Measurements from ENCODE around the gene AKNAD1. TPM values are rescaled to one million over a fixed set of nuclear protein-coding genes. Genes with fewer than 3 reads are reported as not detected.

Gene AKNAD1
- total RNA-seq, 1 experiment from 2014 or later: not detected

GRCh38 chr1:108767708-108768107, 89.2 kb downstream of the AKNAD1 start:
- Histone ChIP-seq H3K27me3 (replicated peaks; ENCODE audit: control insufficient read depth, insufficient read depth, low read length) (no peaks in the 10 kb centered on the region), H3K9me3 (no peaks in the 10 kb centered on the region), H3K36me3 (ENCODE audit: control insufficient read depth, insufficient read depth, low read length) (no peaks in the 10 kb centered on the region), H3K4me1 (no peaks in the 10 kb centered on the region), H3K4me3 (ENCODE audit: low read depth, low read length) (no peak overlapping the region)
- Mint-ChIP-seq H3K4me3 (ENCODE audit: unreplicated experiment) (no peak overlapping the region), H3K27ac (ENCODE audit: unreplicated experiment) (no peak overlapping the region), H3K27me3 (ENCODE audit: insufficient read depth, unreplicated experiment) (no peaks in the 10 kb centered on the region), H3K4me1 (ENCODE audit: low read depth, unreplicated experiment) (no peaks in the 10 kb centered on the region), H3K9me3 (ENCODE audit: unreplicated experiment) (no peaks in the 10 kb centered on the region), H3K36me3 (ENCODE audit: insufficient read depth, unreplicated experiment) (peaks cover 13% of the 10 kb centered on the region)
- CTCF ChIA-PET: no interaction called here
- POLR2A ChIA-PET: no interaction called here
- no peak for TF ChIP-seq CTCF (IDR thresholded peaks at IDR 0.05; ENCODE audit: insufficient read depth in 1 of 2, low read depth in 1 of 2, low read length in 1 of 2, severe bottlenecking in 1 of 2, unreplicated experiment in 1 of 2)
- DNase-seq: no peak
- no TSS peak for BruUV-seq (replicated peaks)
- intact Hi-C loops (cut with micrococcal nuclease; ENCODE audit: unreplicated experiment): no loop called here

- POLR2A ChIA-PET: no interaction called here
- no peak overlapping the region for H3K4me3 Mint-ChIP-seq (ENCODE audit: unreplicated experiment)
- H3K9me3 ChIP-seq: no peaks in the 10 kb centered on the region
- H3K4me3 ChIP-seq (ENCODE audit: low read depth, low read length): no peak overlapping the region
- H3K27ac Mint-ChIP-seq (ENCODE audit: unreplicated experiment): no peak overlapping the region
- no peaks in the 10 kb centered on the region for H3K27me3 ChIP-seq (replicated peaks; ENCODE audit: control insufficient read depth, insufficient read depth, low read length)
- DNase-seq: no peak
- H3K36me3 ChIP-seq (ENCODE audit: control insufficient read depth, insufficient read depth, low read length): no peaks in the 10 kb centered on the region
- TF ChIP-seq CTCF (IDR thresholded peaks at IDR 0.05; ENCODE audit: insufficient read depth in 1 of 2, low read depth in 1 of 2, low read length in 1 of 2, severe bottlenecking in 1 of 2, unreplicated experiment in 1 of 2): no peak
- H3K4me1 Mint-ChIP-seq (ENCODE audit: low read depth, unreplicated experiment): no peaks in the 10 kb centered on the region
- H3K4me1 ChIP-seq: no peaks in the 10 kb centered on the region
- H3K9me3 Mint-ChIP-seq (ENCODE audit: unreplicated experiment): no peaks in the 10 kb centered on the region
- peaks cover 13% of the 10 kb centered on the region for H3K36me3 Mint-ChIP-seq (ENCODE audit: insufficient read depth, unreplicated experiment)
- no peaks in the 10 kb centered on the region for H3K27me3 Mint-ChIP-seq (ENCODE audit: insufficient read depth, unreplicated experiment)
- CTCF ChIA-PET: no interaction called here
- intact Hi-C loops (cut with micrococcal nuclease; ENCODE audit: unreplicated experiment): no loop called here
- BruUV-seq (replicated peaks): no TSS peak
These were observed 89.8 kb downstream of the AKNAD1 start for GRCh38 chr1:108767115-108767514.

Other genes with a start within 250 kb of the AKNAD1 start
- gene HENMT1, start 196.0 kb downstream of the AKNAD1 start, total RNA-seq (2022): 18.7 and 21.0 TPM in 2 replicates
- gene PRPF38B, start 164.8 kb downstream of the AKNAD1 start, total RNA-seq (2022): 37.7 and 37.8 TPM in 2 replicates
- gene FNDC7, start 144.2 kb downstream of the AKNAD1 start, total RNA-seq (2022): 0.16 TPM in 1 of 2 replicates, not detected in the other
- 24.1 and 34.3 TPM in 2 replicates for gene STXBP3, start 110.4 kb downstream of the AKNAD1 start, total RNA-seq (2022)
- gene GPSM2, start 19.9 kb upstream of the AKNAD1 start, total RNA-seq (2022): 20.4 and 20.5 TPM in 2 replicates
- 20.1 and 23.1 TPM in 2 replicates for gene CLCC1, start 106.4 kb upstream of the AKNAD1 start, total RNA-seq (2022)
- 3.6 and 3.7 TPM in 2 replicates for gene WDR47, start 185.0 kb upstream of the AKNAD1 start, total RNA-seq (2022)
- 21.9 and 25.1 TPM in 2 replicates for gene TAF13, start 218.9 kb upstream of the AKNAD1 start, total RNA-seq (2022)
- gene TMEM167B, start 233.7 kb upstream of the AKNAD1 start, total RNA-seq (2022): 21.8 and 23.5 TPM in 2 replicates